COLO668 (cell line): ENCODE data around the gene SSBP3.

Source experiments
- DNase-seq: peaks from one replicate; lab custom pipeline; 2025; ENCODE audit not compliant: unreplicated experiment; lab: John Stamatoyannopoulos, UW

Gene SSBP3

GRCh38 chr1:54311506-54311905 lies 94.7 kb downstream of the SSBP3 start:
- no peak for DNase-seq

DNA sequence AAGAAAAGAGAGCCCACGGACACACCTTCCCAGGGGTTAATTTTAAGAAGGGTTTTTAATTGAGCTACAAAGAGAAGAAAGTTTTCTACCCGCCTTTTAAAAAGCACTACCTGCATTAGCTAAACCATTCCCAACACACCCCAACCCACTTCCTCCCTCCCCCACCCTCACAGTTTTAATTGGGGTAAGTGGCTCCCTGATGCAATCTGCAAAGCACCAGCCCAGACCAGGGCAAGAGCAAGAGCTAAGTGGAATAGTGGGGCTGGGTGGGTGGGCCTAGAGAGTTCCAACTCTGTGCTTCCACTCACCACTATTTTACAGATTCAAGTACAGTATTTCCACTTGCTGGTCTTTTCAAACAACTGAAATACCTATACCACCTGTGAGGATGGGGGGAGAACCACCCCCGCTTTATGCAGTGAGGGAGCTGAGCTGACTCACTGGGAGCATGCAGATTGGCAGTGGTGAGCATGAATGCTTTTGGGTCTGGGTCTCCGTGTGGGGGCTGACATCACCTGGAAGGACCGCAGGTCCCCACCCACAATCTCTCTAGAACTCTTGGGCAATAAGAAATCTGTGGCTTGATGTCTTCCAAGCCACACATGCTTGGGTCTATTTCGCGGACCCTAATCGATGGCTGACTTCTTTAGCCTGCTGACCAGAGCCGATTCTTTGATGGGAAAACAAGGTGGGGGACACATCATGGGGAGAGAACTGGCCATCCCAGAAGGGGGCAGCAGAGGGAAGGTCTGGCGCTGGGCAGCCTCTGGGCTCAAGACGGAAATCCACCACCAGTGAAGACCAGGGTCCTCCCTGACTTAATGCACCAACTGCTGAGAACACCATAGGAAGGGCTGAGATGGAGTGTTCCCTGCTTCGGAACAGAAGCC lies 95.5 kb downstream of the SSBP3 start:
- DNase-seq = peak; percentile 55

- DNase-seq = peak; percentile 34
Observed at GRCh38 chr1:54309631-54310366, 96.4 kb downstream of the SSBP3 start.

- DNase-seq = no peak
Observed at GRCh38 chr1:54307305-54307704, 98.9 kb downstream of the SSBP3 start.

- no peak for DNase-seq
Observed at GRCh38 chr1:54305906-54306514, 100.2 kb downstream of the SSBP3 start.

- no peak for DNase-seq
Observed at GRCh38 chr1:54304518-54304917, 101.7 kb downstream of the SSBP3 start.

- DNase-seq = peak; percentile 84
Observed at GRCh38 chr1:54302951-54303843, 103.0 kb downstream of the SSBP3 start.

DNA sequence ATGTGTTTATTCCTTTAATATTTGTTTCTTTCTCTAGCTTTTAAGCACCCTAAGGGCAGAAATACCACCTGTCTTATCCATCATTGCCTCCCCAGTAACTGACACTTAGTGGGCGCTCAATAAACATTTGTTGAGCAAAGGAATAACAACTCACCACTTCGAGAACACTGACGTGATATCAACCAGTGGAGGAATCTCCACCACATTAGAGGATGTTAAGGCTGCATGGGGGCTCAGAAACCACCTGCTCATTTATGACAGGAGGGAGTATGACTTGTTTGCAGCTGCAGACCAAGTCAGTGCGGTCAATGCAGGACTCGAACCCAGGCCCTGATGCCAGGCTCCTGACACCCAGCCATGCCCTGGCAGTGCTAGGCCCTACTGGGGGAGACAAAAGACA lies 103.6 kb downstream of the SSBP3 start:
- DNase-seq = no peak

DNA sequence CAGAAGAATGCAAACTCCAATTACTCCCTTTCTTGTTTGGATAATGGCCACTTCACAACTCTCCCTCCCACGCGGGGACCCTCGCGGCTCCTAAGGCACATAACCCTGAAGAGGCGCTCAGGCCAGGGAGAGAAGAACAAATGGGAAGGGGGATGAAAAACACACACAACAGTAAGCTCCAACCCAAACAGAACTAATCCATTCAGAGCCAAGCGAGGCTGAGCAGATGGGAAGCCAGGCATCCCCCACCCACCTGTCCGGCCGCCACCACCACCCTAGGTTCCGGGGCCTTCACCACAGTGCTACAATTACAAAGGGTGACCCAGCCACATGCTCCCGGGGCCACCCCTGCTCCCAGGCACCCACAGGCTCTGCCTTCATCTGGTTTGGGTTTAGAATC lies 104.7 kb downstream of the SSBP3 start:
- peak; percentile 63 for DNase-seq

GRCh38 chr1:54300401-54300800 lies 105.8 kb downstream of the SSBP3 start:
- DNase-seq = peak; percentile 36

DNA sequence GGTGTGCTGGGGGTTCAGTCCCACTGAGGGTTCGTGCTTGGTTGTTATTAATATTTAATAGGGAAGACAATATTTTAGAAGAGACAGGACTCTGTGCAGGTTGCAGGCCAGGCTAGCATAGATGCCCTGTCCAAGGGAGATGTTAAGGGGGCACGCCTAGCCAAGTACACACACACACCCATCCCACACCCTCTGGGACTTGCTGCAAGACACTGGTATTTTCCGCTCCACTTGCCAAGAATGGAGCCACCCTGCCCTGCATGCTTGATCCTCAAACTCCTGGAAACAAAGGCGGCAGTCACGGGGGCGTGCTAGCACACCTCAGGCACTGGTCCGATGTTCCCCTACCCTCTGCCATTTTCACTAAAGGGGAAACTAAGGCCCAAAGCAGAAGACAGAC lies 107.2 kb downstream of the SSBP3 start:
- no peak for DNase-seq

- DNase-seq = no peak
Observed at GRCh38 chr1:54298284-54299033, 107.7 kb downstream of the SSBP3 start.

DNA sequence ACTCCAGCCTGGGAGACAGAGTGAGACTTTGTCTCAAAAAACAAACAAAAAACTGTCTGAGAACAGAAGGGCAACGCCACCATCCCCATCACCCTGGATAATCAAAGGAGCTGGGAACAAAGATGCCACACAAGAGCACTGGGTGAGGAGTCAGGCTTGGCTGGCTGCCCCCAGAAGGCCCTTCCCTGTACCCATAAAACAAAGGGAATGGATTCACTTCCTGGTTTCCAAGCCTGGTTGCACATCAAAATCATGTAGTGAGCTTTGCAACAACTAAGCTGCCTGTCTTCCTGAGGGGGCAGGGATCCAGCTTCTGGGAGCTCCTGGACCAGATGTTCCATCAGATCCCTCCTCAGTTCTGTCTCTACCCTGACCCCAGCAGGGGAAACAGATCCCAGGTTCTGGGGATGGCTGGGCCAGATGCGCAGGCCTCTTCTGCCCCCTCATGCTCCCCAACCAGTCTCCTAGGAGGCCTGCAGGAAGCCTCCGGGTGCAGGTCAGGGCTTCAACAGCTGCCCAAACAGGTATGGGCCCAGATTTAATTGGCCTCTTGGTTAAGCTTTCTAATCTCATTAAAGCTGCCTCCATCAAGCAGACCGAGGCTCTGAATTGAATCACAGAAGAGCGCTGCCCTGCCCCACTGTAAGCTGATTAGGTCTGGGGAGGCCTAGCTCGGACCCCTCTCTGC lies 108.5 kb downstream of the SSBP3 start:
- DNase-seq = peak; percentile 28

DNA sequence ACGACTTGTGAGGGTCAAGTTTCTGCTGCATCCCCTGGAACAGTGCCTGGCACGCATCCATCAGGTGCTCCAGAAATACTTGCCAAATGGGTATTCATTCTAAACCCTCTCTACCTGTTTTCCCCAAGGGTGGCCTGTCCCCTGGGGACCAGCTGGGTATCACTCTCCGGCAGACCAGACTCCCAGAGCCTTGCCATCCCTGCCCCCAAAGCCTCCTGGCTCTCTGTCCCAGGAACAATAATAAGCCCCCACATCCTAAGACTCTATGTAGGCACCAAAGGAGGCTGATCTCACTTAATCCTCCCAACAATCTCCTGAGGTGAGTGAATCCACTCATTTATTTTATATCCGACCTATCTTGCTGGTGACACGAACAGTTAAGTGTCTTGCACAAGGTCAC lies 109.5 kb downstream of the SSBP3 start:
- no peak for DNase-seq

- DNase-seq = no peak
Observed at GRCh38 chr1:54294887-54295286, 111.3 kb downstream of the SSBP3 start.

DNA sequence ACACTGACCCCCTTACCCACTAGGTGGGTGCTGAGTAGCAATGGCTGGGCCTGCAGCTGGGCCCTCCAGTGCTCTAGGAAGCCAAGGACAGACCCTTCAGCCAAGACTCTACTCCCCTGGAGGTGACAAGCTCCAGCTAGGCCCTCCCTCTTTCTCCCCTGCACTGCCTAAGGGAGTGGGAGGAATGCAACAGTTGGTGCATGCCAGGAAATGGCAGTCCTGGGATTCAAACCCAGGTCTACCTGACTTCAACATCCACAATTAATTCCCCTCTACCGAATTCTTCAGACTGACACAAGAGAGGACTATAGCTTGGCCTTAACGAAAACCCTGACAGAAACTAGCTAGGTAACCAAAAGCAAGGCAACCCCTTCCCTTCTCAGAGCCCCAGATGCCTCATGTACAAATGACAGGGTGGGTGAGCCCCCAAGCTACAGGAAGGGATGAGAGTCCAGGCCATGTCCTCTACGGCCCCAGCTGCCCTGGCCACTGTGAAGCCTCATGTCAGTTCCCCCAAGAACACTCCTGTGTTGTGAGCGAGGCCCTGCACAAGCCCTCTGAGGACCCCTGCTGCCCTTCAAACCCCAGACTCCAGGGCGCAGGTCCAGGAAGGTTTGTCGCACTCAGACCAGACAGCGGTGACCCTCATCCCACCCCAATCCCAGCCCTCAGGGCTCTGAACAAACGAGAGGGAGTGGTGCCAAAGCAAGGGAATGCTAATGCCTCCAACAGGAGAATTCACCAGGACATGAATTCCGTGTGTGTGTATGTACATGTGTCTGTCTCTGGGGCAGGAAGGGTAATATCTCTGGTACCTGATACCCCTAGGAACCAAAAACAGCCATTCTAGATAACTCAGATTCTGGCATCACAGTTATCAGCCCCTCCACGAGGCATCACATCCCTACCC lies 113.9 kb downstream of the SSBP3 start:
- DNase-seq = no peak

DNA sequence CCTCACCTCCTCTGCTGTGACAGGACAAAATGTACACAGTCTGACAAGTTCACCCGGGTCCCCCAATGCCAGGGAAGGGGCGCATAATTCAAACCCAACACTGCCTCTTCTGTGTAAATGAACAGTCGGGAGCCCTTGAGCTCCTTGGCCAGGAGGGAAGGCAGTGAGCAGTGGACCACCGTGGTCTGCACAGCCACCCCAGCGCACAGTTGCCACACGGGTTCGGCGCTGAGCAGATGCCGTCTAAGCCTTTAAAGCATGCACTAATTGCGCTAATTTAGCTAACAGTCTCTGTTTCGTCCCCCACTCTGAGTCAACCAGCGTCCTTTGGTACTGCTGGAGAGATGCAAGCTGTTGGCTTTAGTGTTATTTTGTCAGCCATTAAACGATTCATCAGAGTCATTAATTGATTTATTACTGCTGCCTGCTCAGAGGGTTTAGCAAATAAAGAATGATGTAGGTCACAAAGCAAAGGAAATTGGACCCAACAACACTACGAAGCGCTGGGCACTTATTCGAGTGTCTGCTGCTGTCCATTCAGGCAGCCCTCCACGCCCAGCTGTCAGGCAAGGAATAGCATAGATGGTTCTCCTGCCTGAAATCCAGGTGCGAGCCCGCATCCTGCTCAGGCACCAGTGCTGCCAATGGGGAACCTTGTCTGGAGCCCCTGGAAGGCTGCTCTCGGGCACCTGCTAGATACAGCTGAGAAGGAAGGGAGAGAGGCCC lies 114.8 kb downstream of the SSBP3 start:
- peak; percentile 61 for DNase-seq
